Mesendoderm (in vitro differentiated cells): ENCODE measurements around the gene FKBP2.

Source experiments
- DNase-seq: peaks from one replicate; pipeline ENCODE4 v3.0.0; 2013
- H2AK5ac ChIP-seq: 2 replicates; pipeline ENCODE4 v1.6.1; 2013; ENCODE audit warnings: low read length, inconsistent platforms
- H2BK120ac ChIP-seq: 2 replicates; pipeline ENCODE4 v1.6.1; 2013; ENCODE audit warnings: low read depth, mild to moderate bottlenecking, low read length, moderate library complexity, mixed read lengths
- H2BK15ac ChIP-seq: replicated peaks from 2 replicates; pipeline ENCODE4 v1.6.1; 2013; ENCODE audit warnings: low read depth, mild to moderate bottlenecking, moderate library complexity
- H2BK5ac ChIP-seq: 2 replicates; pipeline ENCODE4 v1.6.1; 2013; ENCODE audit warnings: low read length, inconsistent platforms
- H3K18ac ChIP-seq: 2 replicates; pipeline ENCODE4 v1.6.1; 2013; ENCODE audit warnings: mild to moderate bottlenecking, low read length, mixed read lengths
- H3K23ac ChIP-seq: one replicate; pipeline ENCODE4 v1.6.1; 2013; ENCODE audit warnings: low read length
- H3K27ac ChIP-seq: 2 replicates; pipeline ENCODE4 v1.5.1; 2013; ENCODE audit warnings: low read depth, mild to moderate bottlenecking, inconsistent platforms, low read length, moderate library complexity
- H3K27me3 ChIP-seq: 2 replicates; pipeline ENCODE4 v1.6.1; 2013; ENCODE audit warnings: low read length, control low read depth, mild to moderate bottlenecking, inconsistent platforms; ENCODE audit not compliant: insufficient read depth, poor library complexity
- H3K36me3 ChIP-seq: 2 replicates; pipeline ENCODE4 v1.6.1; 2013; ENCODE audit warnings: low read length, inconsistent platforms; ENCODE audit not compliant: control insufficient read depth, insufficient read depth
- H3K4ac ChIP-seq: one replicate; pipeline ENCODE4 v1.6.1; 2013; ENCODE audit warnings: low read depth, mild to moderate bottlenecking, low read length, moderate library complexity
- H3K4me1 ChIP-seq: 2 replicates; pipeline ENCODE4 v1.6.1; 2013; ENCODE audit warnings: low read depth, low read length, inconsistent platforms; ENCODE audit not compliant: control insufficient read depth
- H3K4me2 ChIP-seq: 2 replicates; pipeline ENCODE4 v1.6.1; 2013; ENCODE audit warnings: low read length
- H3K4me3 ChIP-seq: 2 replicates; pipeline ENCODE4 v1.5.1; 2013; ENCODE audit warnings: mild to moderate bottlenecking, low read length
- H3K56ac ChIP-seq: one replicate; pipeline ENCODE4 v1.6.1; 2013; ENCODE audit warnings: low read length
- H3K79me1 ChIP-seq: 2 replicates; pipeline ENCODE4 v1.6.1; 2013; ENCODE audit warnings: low read length, inconsistent platforms
- H3K79me2 ChIP-seq: 2 replicates; pipeline ENCODE4 v1.6.1; 2013; ENCODE audit warnings: mild to moderate bottlenecking, low read length; ENCODE audit not compliant: control insufficient read depth, insufficient read depth
- H3K9ac ChIP-seq: 2 replicates; pipeline ENCODE4 v1.6.1; 2013; ENCODE audit warnings: low read length, inconsistent platforms
- H4K5ac ChIP-seq: one replicate; pipeline ENCODE4 v1.6.1; 2013; ENCODE audit warnings: low read length
- H4K8ac ChIP-seq: one replicate; pipeline ENCODE4 v1.6.1; 2013; ENCODE audit warnings: low read depth, mild to moderate bottlenecking, control low read depth, low read length, moderate library complexity
- WGBS: extraction: QIAGEN DNeasy Blood & Tissue Kit; methylation state at CpG from one replicate; pipeline ENCODE4 v1.1.7; 2013; ENCODE audit warnings: low lambda C conversion rate, missing lambda C conversion rate; ENCODE audit not compliant: insufficient coverage; ENCODE audit errors: extremely low coverage; 5-methylcytosine and 5-hydroxymethylcytosine counted together

FKBP2 gene

DNA sequence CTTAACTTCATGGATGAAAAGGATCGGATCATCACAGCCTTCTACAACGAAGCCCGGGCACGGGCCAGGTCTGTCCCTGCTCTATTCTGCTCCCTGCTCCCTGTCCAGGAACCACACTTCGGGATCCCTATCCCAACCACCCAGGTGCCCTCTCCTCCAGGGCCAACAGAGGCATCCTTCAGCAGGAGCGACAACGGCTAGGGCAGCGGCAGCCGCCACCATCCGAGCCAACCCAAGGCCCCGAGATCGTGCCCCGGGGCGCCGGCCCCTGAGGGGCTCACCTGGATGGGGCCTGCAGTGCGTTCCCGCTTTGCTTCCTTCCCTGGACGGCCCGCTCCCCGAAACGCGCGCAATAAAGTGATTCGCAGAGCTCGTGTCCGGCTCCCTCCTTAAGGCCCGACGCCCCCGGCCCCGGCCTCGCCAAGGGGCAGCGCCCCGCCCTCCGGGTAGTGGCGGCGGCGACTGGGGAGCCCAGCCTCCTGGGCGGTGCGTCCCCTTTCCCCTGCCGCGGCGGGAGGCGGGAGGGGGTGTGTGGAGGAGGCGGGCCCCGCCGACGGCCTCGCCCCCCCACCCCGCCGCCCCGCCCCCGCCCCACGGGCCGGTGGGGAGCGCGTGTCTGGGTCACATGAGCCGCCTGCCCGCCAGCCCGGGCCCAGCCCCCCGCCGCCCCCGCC, 6.8 kb upstream of the FKBP2 start, which contains the start of gene VEGFB:
VEGFB (plus strand) TSS at position 672 of the 674 bp plus-strand sequence. CDS start 250 bp downstream, outside the sequence.
- no peak within 1 kb of the TSS for H2AK5ac ChIP-seq
- H4K8ac ChIP-seq, result peak within 1 kb of the TSS; percentile 28
- peak within 1 kb of the TSS; percentile 76 for H3K9ac ChIP-seq
- H2BK5ac ChIP-seq, result no peak within 1 kb of the TSS
- no peak within 1 kb of the TSS for H2BK120ac ChIP-seq
- H3K79me2 ChIP-seq, result no peaks in the 10 kb centered on the region
- H3K23ac ChIP-seq, result no peak within 1 kb of the TSS
- H3K4me1 ChIP-seq, result peaks cover 4% of the 10 kb centered on the region
- H3K27me3 ChIP-seq, result no peaks in the 10 kb centered on the region
- H4K5ac ChIP-seq, result no peak within 1 kb of the TSS
- peak within 1 kb of the TSS; percentile 74 for H3K4ac ChIP-seq
- H3K27ac ChIP-seq, result no peak within 1 kb of the TSS
- no peak for DNase-seq
- H3K4me3 ChIP-seq, result peak within 1 kb of the TSS; percentile 31
- H3K18ac ChIP-seq, result peak within 1 kb of the TSS; percentile 81
- no CpG with 5 or more reads among the region's 62 CpGs for WGBS
- no peak within 1 kb of the TSS for H2BK15ac ChIP-seq
- H3K79me1 ChIP-seq, result no peaks in the 10 kb centered on the region
- no peaks in the 10 kb centered on the region for H3K36me3 ChIP-seq
- peak within 1 kb of the TSS; percentile 45 for H3K4me2 ChIP-seq
- H3K56ac ChIP-seq, result peak within 1 kb of the TSS; percentile 84

DNA sequence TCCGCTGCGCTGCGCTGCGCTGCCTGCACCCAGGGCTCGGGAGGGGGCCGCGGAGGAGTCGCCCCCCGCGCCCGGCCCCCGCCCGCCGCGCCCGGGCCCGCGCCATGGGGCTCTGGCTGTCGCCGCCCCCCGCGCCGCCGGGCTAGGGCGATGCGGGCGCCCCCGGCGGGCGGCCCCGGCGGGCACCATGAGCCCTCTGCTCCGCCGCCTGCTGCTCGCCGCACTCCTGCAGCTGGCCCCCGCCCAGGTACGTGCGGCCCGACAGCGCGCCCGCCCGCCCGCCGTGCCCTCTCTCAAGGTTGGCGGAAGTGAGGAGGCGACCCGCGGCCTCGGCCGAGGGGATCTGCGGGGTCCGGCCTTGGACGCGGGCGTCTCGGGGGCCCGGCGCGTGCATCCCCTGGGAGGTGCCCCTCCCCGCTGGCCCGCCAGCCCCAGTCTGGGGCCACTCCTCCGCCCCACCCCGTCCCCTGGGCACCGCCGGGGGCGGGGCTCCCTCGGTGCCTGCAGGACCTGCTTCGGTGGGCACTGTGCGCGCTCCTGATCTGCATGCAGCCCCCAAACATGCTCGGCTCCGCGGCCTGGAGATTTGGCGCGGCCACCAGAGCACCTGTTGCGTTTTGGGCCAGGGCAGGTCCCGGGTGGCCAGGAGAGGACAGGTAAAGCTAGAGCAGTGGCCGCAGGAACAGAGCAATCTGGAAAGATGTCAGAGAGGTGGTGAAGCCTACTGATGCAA, 6.1 kb upstream of the FKBP2 start:
- H3K27ac ChIP-seq, result no peak overlapping the region
- peaks cover 4% of the 10 kb centered on the region for H3K4me1 ChIP-seq
- H3K4me2 ChIP-seq, result peak overlapping the region; percentile 45
- no peak overlapping the region for H2BK120ac ChIP-seq
- no peaks in the 10 kb centered on the region for H3K79me1 ChIP-seq
- no peaks in the 10 kb centered on the region for H3K79me2 ChIP-seq
- peak overlapping the region; percentile 81 for H3K18ac ChIP-seq
- no peak overlapping the region for H2AK5ac ChIP-seq
- H3K56ac ChIP-seq, result peak overlapping the region; percentile 84
- no peaks in the 10 kb centered on the region for H3K27me3 ChIP-seq
- H4K8ac ChIP-seq, result peak overlapping the region; percentile 28
- H3K9ac ChIP-seq, result peak overlapping the region; percentile 76
- peak overlapping the region; percentile 74 for H3K4ac ChIP-seq
- no peaks in the 10 kb centered on the region for H3K36me3 ChIP-seq
- H3K4me3 ChIP-seq, result peak overlapping the region; percentile 17
- H2BK15ac ChIP-seq, result no peak overlapping the region
- no CpG with 5 or more reads among the region's 80 CpGs for WGBS
- H2BK5ac ChIP-seq, result no peak overlapping the region
- H3K23ac ChIP-seq, result no peak overlapping the region
- DNase-seq, result no peak
- no peak overlapping the region for H4K5ac ChIP-seq

DNA sequence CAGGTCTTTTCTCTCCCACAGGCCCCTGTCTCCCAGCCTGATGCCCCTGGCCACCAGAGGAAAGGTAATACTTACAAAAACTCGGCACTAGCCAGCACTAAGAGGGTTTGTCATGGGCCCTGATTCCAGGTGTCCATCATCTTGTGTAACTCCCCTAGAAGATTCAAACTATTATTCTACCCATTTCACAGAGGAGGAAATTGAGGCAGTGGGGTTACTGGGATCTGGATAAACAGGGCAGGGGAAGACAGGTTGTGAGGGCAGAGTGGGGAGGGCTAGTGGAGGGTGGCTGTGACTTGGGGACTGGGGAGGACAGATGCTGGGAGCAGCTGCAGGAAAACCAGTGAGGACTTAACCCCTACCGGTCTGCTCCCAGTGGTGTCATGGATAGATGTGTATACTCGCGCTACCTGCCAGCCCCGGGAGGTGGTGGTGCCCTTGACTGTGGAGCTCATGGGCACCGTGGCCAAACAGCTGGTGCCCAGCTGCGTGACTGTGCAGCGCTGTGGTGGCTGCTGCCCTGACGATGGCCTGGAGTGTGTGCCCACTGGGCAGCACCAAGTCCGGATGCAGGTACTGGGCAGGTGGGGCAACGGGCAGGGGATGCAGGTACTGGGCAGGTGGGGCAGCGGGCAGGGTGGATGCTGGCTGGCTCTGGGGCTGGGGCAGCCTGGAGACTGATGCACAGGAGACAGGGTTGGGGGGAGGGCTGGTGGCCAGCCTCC, 5.3 kb upstream of the FKBP2 start:
- peak overlapping the region; percentile 84 for H3K56ac ChIP-seq
- no peak overlapping the region for H2AK5ac ChIP-seq
- H2BK15ac ChIP-seq, result no peak overlapping the region
- H4K5ac ChIP-seq, result no peak overlapping the region
- H3K27me3 ChIP-seq, result no peaks in the 10 kb centered on the region
- H3K4ac ChIP-seq, result no peak overlapping the region
- peak overlapping the region; percentile 76 for H3K9ac ChIP-seq
- H3K36me3 ChIP-seq, result no peaks in the 10 kb centered on the region
- no peak overlapping the region for H2BK5ac ChIP-seq
- WGBS, result no CpG with 5 or more reads among the region's 12 CpGs
- DNase-seq, result no peak
- no peak overlapping the region for H3K4me3 ChIP-seq
- no peak overlapping the region for H3K18ac ChIP-seq
- H3K4me1 ChIP-seq, result peaks cover 10% of the 10 kb centered on the region
- H2BK120ac ChIP-seq, result no peak overlapping the region
- no peaks in the 10 kb centered on the region for H3K79me1 ChIP-seq
- no peak overlapping the region for H3K23ac ChIP-seq
- H4K8ac ChIP-seq, result no peak overlapping the region
- no peak overlapping the region for H3K27ac ChIP-seq
- peak overlapping the region; percentile 45 for H3K4me2 ChIP-seq
- no peaks in the 10 kb centered on the region for H3K79me2 ChIP-seq

DNA sequence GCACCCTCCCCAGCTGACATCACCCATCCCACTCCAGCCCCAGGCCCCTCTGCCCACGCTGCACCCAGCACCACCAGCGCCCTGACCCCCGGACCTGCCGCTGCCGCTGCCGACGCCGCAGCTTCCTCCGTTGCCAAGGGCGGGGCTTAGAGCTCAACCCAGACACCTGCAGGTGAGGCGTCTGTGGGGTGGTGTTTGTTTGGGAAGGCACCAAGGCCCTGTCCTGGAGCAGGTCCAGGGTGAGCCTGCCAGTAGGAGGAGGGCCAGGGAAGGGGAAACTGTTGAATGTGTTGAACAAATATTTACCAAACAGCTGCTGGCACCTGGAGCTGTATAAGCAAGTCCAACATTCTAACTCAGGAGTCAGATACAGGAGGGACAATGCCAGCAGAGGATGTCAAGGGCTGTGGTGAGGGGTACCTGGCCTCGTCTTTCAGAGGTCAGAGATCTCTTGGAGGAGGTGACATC, 3.4 kb upstream of the FKBP2 start:
- no peak overlapping the region for H3K23ac ChIP-seq
- no peak overlapping the region for H3K56ac ChIP-seq
- no CpG with 5 or more reads among the region's 12 CpGs for WGBS
- no peak overlapping the region for H2BK5ac ChIP-seq
- DNase-seq, result no peak
- H2BK120ac ChIP-seq, result no peak overlapping the region
- H2AK5ac ChIP-seq, result no peak overlapping the region
- no peak overlapping the region for H3K4me2 ChIP-seq
- no peaks in the 10 kb centered on the region for H3K27me3 ChIP-seq
- no peak overlapping the region for H4K8ac ChIP-seq
- peaks cover under 1% of the 10 kb centered on the region for H3K79me2 ChIP-seq
- no peak overlapping the region for H3K18ac ChIP-seq
- H4K5ac ChIP-seq, result no peak overlapping the region
- no peak overlapping the region for H3K4ac ChIP-seq
- H3K79me1 ChIP-seq, result peaks cover 2% of the 10 kb centered on the region
- peaks cover 8% of the 10 kb centered on the region for H3K4me1 ChIP-seq
- no peak overlapping the region for H3K9ac ChIP-seq
- H3K27ac ChIP-seq, result no peak overlapping the region
- H2BK15ac ChIP-seq, result no peak overlapping the region
- no peak overlapping the region for H3K4me3 ChIP-seq
- H3K36me3 ChIP-seq, result no peaks in the 10 kb centered on the region

DNA sequence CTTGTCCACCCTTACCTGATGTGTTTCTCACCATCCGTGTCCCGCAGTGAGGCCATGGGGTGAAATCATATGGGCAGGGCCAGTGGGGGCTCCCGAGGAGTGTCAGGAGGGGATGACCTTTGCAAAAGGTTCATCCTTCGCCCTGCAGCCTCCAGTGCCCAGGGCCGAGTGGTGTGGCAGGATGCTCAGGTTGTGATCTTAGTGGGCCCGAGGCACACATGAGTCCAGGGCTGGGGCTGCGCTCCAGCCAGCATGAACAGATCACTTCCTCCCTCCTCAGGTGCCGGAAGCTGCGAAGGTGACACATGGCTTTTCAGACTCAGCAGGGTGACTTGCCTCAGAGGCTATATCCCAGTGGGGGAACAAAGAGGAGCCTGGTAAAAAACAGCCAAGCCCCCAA, 2.8 kb upstream of the FKBP2 start:
- Histone ChIP-seq H3K79me1 (peaks cover 4% of the 10 kb centered on the region), H2BK5ac (no peak overlapping the region), H3K4ac (no peak overlapping the region), H3K4me3 (no peak overlapping the region), H3K9ac (no peak overlapping the region), H4K5ac (no peak overlapping the region), H3K79me2 (peaks cover 4% of the 10 kb centered on the region), H3K27ac (no peak overlapping the region), H2BK15ac (no peak overlapping the region), H3K23ac (no peak overlapping the region), H3K56ac (no peak overlapping the region), H3K18ac (no peak overlapping the region), H2BK120ac (no peak overlapping the region), H3K27me3 (no peaks in the 10 kb centered on the region), H3K4me1 (peaks cover 8% of the 10 kb centered on the region), H4K8ac (no peak overlapping the region), H3K4me2 (no peak overlapping the region), H2AK5ac (no peak overlapping the region), H3K36me3 (no peaks in the 10 kb centered on the region)
- no CpG with 5 or more reads among the region's 9 CpGs for WGBS
- no peak for DNase-seq
